CMK (cell line): Measurements from ENCODE around the gene PER1.

Source experiments
- DNase-seq: peaks from one replicate; pipeline ENCODE4 v3.0.0-alpha.2; 2010; ENCODE audit warnings: low read depth

The PER1 gene

GRCh38 chr17:8154608-8155155, 2.5 kb upstream of the PER1 start:
- no peak for DNase-seq

DNA sequence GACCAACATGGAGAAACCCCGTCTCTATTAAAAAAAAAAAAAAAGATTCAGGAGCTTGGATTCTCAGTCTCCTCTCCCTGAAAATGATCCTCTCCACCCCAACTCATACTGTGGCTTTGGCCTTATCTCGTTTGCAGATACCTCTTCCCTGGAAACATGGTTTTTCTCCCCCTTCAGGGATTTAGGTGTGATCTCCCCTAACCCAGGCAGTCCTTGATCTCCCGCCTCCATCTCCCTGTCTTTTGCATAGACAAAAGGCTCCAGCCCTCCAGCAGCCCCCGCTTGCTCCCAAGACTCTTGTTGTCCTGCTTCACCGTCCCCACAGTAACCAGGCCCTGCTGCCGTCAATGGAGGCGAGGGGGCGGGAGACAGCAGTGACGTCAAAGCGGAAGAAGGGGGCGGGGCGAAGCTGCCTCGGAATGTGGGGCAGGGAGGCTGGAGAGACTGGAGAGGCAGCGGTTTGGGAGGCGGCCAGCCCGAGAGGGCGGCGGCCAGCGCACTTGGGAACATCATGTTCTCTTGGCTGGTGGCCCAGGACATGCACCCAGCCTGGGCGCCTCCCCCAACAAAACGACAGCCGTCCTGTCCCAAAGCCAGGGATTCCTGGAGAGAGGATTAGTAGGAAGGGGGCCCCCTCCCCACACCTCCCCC, 1.9 kb upstream of the PER1 start:
- DNase-seq, result no peak

GRCh38 chr17:8153525-8153956, 1.3 kb upstream of the PER1 start:
- no peak for DNase-seq

GRCh38 chr17:8153031-8153451, 837 bp upstream of the PER1 start:
- no peak for DNase-seq

- DNase-seq, result no peak
Measured at GRCh38 chr17:8151641-8152111, 528 bp downstream of the PER1 start.

DNA sequence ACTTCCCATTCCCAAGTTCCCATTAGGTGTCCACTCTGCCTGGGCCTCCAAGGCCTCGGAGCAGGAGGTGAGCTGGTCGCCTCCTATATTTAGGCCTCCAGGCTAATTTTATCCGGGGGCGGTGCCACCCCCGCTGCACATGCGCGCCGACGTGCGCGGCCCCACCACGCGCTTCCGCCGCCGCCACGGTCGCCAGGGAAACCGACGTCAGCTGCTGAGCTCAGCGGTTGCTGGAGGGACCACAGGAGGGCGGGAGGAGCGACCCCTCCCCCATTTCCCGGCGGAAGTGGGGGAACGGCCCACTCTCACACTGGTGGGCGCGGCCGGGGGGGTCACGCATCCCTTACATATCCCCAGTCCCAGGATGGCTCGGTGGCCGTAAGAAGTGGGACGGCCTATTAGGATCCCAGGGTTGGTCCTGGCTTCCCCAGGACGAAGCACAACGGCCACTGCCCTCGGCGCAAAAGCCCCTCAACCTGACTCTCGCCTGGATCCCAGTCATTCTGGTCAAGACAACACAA, 1.0 kb downstream of the PER1 start:
- DNase-seq, result no peak

- no peak for DNase-seq
Measured at GRCh38 chr17:8150194-8151119, 1.7 kb downstream of the PER1 start.

DNA sequence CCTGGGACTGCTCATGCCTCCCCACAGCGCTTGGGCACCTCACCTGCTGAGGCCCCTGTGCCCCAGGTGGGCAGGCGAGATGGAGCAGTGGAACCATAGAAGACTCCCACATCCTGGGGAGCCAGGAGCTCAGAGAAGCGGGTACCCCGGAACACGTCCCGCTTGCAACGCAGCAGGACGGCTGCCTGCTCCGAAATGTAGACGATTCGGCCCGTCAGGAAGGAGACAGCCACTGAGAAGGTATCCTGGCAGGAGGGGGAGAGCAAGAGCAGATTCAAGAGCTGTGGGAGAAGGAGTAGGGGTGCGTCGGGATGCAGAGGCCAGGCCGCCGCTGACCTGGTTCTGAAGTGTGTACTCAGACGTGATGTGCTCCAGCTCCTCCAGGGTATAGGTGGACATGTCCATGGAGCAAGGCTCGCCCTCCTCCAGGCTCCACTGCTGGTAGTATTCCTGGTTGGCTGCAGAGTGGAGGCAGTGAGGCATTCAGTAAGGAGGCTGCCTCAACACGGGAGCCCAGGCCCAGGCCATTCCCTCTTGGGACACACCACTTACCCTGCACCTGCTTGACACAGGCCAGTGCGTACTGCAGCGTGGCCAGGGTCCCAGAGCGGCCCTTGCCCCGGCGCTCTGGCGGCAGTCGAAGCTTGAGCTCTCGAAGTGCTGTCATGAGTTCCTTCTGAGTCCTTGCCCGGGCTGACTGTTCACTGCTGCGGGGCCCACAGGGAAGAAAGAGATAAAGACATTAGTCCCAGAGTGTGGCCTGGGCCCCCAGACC, 2.6 kb downstream of the PER1 start:
- no peak for DNase-seq

- no peak for DNase-seq
Measured at GRCh38 chr17:8148560-8148959, 3.6 kb downstream of the PER1 start.

- DNase-seq, result no peak
Measured at GRCh38 chr17:8147805-8148404, 4.3 kb downstream of the PER1 start.

GRCh38 chr17:8147141-8147804, 4.9 kb downstream of the PER1 start:
- no peak for DNase-seq

GRCh38 chr17:8146381-8147140, 5.6 kb downstream of the PER1 start:
- DNase-seq, result no peak

DNA sequence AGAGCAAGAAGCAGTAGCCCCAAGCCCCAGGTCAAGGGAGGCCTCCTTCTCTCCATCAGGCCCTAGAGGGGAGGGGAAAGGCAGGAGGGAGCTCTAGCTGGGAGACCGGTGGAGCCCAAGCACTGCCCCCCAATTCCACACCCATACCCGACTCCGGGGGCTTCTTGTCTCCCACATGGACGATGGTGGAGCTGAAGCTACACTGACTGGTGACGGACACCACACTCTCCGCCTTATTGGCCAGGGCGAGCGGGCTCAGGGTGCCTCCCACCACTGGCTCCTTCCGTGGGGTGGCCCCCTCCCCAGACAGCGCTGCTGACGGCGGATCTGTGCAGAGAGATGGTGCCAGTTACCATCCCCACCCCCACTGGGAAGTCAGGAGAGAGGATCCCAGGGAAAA, 6.4 kb downstream of the PER1 start:
- no peak for DNase-seq

DNA sequence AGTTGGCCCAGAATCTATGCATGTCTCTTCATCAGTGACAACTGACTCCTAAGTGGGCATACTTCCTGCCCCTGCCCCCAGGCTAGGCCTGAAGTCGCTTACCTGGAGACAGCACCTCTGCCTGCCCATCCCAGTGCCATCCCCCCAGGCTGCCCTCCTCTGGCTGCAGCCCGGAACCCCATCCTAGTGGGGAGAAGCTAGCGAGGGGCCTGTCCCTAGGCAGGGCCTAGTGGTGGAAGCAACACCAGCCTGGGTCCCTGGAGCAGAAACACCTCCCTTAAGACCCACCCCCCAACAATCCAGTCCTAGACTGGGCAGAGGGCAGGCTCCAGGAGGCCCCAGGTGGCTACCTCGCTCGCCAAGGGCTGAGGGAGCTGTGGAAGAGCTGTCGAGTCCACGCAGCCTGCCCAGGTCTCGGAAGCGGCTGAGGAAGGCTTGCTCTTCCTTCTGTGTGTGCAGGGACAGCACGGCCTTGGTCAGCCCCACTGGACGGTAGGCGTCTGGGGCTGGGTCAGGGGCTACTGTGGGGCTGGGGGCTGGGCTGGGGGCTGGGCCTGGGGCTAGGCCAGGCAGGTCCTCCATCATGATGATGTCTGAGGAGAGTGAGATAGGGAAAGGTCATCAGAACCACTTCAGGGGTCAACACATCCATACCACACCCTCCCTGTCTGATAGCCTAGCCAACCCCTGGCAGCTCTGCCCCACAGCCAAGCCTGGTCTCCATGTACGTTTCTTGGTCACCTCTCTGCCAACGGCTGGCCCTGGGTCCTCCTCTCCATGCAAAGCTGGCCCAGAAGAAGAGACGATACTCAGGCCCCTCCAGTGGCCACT, 7.6 kb downstream of the PER1 start:
- no peak for DNase-seq

DNA sequence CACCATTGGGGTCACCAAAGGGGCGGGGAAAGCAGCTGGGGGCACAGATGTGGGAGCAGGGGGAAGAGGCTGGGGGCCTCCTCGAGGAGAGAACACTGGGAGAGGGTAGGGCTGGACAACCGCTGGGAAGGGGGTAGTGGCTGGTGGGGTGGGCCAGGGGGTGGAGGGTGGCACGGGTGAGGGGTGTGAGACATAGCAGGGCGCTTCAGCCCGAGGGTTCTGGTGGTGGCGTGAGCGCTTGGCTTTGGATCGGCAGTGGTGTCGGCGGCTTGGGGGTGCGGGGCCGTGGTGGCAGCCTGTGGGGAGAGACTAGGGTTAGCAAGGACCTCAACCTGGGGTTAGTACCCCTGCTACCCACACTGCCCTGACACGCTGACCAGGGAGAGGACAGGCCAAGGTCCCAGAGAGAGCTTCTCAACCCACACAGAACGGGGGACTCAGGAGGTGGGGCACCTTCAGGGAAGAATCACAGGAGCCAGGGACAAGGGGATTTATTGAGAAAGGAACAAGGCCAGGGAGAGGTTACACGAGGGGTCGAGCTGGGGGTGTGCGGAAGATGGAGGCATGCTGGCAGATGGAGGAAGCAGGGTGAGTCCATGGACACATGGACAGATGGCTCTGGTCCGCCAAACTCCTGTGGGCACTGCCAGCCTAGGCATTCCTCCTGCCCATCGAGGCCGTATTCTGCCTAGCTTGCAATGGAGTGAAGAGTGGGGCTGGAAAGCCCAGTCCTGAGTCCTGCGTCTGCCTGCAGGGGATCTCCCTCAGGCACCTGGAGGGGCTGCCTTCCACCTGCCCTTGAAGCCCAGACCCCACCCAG, 8.4 kb downstream of the PER1 start:
- no peak for DNase-seq

- DNase-seq, result no peak
Measured at GRCh38 chr17:8142887-8143580, 9.2 kb downstream of the PER1 start.

DNA sequence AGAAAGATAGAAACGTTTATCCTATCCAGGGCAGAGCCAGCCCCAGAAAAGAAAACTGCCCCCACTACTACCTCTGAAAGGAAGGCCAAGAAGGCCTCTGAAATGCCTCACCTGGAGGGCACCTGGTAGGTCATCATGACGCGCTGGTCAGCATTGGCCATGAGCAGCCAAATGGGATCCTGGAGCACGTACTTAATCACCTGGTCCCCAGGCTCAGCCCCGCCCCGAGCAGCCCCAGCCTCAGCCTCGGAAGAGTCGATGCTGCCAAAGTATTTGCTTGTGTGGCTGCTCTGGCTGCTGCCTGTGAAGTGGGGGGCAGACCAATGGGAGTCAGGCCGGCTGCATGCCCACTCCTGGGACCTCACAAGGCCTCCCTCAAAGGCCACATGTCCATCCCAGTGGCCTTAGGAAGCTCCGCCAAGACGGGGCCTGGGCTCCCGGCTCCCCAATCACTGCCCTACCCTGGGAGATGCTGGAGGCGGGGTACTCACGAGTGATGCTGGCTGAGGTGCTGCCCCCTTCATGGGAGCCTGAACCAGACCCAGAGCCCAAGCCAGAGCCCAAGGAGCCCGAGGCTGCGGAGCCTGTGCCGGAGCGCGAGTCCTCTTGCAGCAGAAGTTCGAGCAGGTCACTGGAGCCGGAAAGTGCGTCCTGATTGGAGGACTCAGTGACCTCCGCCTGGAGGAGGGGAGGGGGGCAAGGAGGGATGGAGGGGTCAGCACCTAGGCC, 9.9 kb downstream of the PER1 start:
- DNase-seq, result no peak
